UCSD-AML1 (cell line): ENCODE data around the gene ARMC9.

ENCODE experiments used
- DNase-seq: peaks from one replicate; lab custom pipeline; 2025; ENCODE audit not compliant: unreplicated experiment; lab: John Stamatoyannopoulos, UW

The ARMC9 gene

DNA sequence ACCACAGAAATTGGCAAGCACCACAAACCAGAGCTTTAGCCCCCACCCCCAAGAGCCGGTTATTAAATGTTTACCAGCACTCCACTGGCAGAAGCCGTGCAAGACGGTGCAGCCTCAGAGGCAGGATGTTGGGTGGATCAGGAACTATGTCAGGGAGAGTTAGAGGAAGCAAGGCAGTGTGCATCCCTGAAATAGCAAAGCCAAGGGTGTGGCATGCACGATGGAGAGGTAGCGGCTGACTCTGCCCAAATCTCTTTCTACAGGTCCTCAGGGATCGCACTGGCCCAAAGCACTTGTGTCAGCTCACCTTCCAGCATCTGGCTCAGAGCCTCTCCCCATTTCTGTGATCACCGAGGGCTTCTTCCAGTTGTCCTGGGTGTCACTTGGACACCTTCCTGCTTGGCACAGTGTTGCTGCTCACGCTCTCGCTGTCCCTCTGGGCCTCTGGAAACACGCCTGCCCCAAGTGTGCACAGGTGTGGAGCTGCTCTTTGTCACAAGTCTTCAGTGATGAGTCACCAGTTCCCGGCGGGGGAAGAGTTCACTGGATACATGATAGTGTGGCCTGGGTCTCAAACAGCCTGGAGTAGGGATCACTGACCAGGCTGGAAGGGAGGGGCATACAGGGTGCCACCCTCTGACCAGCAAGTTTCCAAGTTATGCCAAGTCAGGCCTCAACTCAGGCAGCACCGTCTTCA lies 179.7 kb downstream of the ARMC9 start:
- peak; percentile 41 for DNase-seq

DNA sequence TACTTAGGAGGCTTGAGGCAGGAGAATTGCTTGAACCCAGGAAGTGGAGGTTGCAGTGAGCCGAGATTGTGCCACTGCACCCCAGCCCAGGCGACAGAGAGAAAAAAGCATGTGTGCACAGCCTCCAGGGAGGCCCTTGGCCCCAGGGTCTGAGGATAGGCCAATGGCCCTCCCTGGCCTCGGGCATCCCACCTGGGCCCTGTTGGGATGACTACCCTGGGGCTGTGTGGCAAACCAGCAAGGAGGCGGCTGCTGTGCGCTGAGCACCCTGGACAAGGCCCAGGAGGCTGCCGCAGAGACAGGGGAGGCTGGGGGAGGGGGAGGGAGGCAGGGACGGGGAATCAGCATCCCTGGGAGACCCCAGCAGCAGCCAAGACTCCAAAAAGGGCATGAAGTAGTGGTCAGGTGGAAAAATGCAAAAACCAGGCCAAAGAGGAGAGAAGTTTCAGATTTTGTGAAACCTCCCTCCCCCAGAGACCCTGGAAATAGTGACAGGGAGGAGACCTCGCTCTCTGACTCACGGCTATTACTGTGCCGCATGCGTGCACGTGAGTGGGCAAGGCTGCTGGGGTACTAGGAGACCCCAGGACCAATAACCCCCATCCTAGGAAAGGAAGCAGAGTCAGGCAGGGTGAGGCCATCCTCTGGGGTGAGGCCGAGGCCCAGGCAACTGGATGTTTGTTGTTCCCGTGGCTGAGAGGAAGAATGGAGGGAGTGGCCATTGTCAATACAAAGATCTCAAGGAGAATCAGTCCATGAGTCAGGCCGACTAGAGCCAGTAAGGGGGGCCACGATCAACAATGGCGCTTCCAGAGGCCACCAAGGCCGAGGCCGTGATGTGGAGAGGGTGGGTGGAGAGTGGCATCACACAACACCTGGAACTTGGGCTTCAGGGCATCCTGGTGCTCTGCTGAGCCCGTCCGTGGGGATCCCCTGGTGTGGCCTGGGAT lies 181.1 kb downstream of the ARMC9 start:
- DNase-seq = no peak

DNA sequence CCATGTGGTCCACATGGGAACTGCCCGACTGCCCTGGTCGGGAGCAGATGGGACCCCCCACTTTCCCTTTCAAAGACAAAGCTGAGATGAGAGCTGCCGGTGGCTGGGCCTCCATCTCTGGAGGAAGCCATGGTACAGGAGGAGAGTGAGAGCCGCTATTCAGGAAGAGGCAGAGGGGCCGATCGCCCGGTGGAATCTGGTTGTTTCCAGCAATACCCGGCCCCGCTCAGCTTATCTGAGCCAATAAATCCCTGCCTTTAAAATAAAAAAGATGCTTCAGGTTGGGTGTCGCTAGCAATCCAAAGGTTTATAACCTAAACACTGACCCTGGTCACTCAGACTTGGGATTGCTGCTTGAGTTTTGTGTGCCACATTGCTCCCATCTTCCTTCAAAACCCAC lies 181.9 kb downstream of the ARMC9 start:
- no peak for DNase-seq

DNA sequence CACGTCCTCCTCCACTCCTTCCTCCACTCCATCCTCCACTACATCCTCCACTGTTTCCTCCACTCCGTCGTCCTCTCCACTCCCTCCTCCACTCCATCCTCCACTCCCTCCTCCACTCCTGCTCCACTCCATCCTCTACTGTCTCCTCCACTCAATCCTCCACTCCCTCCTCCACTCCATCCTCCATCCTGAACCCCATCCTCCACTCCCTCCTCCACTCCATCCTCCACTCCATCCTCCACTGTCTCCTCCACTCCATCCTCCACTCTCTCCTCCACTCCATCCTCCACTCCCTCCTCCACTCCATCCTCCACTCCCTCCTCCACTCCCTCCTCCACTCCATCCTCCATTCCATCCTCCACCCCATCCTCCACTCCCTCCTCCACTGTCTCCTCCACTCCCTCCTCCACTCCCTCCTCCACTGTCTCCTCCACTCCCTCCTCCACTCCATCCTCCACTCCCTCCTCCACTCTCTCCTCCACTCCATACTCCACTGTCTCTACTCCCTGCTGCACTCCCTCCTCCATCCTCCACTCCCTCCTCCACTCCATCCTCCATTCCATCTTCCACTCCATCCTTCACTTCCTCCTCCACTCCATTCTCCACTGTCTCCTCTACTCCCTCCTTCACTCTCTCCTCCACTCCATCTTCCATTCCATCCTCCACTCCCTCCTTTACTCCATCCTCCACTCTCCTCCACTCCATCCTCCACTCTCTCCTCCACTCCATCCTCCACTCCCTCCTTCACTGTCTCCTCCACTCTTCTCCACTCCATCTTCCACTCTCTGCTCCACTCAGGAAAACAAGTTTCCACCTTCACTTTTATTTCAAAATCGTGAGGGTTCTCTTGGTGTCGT lies 182.8 kb downstream of the ARMC9 start:
- DNase-seq = no peak

DNA sequence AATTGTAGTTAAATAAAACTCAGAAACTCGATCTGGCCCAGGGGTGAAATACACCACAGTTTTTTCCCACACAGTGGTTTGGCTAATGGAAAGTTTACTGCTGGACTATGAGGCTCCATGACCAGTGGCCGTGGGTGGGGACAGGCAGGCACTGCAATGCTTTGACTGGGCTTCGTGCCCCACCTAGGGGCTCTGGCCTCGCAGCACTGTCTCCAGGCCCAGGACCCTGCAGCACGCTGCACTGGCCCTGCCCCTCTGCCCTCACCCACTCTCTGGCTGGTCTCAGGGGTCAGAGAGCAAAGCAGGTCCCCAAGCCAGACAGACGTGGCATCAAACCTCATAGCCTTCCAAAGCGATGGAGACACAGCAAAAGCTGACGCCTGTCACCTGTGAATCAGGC lies 183.7 kb downstream of the ARMC9 start:
- no peak for DNase-seq

DNA sequence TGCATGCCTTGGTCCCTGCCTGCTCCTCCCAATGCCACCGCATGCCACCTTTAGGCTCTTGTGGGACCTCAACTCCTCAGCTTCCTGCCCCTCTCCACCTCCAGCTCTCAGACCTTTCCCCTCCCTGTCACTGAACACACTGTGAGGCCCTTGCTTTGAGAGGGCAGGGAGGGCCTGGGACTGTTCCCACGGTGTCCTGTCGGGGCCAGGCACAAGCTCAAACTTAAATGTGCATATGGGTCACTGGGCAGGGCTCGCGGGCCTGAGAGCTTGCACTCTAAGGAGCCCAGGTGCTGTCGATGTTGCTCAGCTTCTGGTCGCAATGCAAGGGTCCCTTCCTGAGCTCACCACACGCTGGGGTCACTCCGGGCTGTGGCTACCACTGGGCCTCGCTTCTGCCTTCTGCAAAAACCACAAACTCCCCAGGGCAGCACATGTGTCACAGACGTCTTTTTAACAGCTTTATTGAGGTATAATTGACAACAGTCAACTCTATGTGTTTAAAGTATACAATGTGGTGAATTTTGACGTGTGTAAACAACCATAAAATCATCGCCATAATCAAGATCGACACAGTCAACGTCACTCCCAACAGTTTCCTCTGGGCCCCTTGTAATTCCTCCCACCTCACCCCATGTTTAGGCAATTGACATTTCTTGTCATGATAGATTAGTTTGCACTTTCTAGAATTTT lies 185.1 kb downstream of the ARMC9 start:
- DNase-seq = peak; percentile 35

DNA sequence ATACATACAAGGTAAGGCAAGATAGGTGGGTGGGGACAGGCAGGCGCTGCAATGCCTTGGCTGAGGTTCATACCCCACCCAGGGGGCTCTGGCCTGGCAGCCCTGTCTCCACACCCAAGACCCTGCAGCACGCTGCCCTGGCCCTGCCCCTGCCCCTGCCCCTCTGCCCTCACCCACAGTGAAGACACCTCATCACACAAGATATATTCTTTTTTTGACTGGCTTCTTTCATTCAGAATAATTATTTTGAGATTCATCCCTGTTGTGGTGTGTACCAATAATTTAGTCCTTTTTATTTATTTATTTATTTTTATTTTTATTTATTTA lies 185.6 kb downstream of the ARMC9 start:
- no peak for DNase-seq

DNA sequence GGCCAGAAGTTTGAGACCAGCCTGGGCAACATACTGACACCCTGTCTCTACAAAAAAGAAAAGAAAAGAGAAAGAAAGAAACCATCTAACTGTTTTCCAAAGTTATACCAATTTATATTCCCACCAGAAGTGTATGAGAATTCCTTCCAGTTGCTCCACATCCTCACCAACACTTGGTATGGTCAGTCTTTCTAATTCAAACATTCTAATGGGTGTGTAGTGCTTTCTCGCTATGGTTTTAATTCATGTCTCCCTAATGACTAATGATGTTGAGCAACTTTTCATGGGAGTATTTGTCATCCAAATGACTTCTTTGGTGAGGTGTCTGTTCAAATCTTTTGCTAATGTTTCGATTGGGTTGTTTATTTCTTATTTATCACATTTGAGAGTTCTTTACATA lies 186.5 kb downstream of the ARMC9 start:
- no peak for DNase-seq

DNA sequence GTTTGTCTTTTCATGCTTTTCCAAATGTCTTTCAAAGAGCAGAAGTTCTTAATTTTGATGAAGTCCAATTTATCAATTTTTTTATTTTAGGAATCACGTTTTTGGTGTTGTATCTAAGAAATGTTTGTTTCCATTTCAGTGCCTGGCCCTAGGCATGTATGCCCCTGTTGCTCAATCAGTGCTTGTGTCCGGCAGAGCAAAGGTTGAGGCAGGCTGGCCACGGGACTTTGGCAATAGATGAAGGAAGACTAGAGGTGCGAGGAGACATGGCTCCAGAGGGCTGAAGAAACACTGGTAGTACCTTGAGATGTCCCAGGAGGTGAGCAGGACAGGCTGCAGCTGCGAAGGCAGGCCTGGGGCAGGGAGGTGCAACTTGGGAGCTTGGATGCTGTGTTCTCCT lies 187.0 kb downstream of the ARMC9 start:
- DNase-seq = no peak

DNA sequence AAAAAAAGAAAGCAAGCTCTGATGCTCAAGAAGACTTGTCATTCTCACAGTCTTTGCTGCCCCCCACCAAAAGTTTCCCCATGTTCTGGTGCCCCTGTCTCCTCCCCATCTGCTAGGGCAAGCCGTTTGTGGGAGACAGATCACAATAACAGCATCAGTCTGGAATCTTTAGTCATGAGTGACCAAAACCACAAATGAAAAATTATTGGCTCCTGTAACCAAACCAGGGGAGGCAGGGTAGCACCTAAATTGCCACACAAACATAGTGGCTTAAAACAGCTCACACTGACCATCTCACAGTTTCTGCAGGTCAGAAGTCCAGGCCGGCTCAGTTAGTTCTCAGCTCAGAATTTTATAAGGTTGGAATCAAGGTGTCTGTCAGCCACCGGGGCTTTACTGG lies 188.0 kb downstream of the ARMC9 start:
- DNase-seq = no peak

DNA sequence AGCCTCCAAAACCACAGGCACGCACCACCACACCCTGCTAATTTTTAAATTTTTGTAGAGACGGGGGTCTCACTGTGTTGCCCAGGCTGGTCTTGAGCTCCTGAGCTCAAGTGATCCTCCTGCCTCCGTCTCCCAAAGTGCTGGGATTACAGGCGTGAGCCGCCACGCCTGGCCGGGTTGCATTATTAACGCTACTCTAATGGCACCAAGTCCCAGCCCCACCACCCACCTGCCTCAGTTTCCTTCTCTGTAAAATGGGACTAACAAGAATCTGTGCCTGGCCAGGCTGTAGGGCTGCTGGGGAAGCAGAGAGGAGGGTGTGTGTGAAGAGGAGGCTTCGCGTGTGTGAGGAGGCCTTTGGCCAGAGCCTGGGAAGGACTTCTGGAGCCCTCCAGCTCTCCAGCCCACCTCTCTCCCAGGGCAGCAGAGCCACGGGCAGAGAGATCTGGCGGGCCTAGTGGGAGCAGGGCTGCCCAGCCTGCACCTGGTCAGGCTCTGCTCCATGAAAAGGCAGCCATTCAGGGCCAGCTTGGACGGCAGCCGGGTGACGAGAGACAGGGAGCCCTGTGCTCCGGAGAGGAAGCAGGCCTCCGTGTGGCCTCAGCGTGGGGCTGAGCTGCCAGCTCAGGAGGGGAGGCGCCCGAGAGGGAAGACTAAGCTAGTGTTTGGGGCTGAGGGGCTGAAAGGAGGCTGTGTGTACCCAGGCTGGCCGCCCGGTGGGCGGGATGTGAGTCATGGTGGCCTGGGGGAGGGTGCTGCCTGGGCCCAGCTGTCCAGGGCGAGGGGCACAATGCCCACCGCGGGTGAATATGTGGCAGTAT lies 189.7 kb downstream of the ARMC9 start:
- DNase-seq = peak; percentile 77

DNA sequence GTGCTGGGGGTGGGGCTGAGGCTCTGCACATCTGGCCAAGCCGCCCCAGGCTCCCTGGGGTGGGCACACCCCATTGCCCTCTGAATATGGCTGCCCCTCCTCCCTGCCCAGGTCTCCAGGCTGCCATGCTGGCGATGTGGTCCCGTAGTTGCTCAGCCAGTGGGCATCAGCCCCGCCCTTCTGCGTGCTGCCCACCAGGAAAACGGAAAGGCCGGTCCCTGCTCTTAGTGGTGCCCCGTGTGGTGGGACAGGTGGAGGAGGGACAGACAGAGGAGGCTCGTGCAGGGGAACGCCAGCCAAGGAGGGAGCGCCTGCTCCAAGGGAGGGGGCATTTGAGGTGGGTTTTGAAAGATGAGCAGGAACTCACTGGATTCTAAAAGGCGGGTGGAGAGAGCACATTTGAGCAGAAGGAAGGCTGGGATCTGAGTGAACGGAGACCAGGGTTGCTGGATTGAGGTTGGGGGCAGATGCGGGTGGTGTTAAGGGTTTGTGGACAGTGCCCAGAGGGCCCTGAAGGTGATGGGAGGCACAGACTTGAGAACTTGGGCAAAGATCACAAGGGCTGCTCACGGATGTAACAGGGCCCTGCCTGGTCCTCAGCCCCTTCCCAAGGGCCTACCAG lies 190.4 kb downstream of the ARMC9 start:
- DNase-seq = no peak

DNA sequence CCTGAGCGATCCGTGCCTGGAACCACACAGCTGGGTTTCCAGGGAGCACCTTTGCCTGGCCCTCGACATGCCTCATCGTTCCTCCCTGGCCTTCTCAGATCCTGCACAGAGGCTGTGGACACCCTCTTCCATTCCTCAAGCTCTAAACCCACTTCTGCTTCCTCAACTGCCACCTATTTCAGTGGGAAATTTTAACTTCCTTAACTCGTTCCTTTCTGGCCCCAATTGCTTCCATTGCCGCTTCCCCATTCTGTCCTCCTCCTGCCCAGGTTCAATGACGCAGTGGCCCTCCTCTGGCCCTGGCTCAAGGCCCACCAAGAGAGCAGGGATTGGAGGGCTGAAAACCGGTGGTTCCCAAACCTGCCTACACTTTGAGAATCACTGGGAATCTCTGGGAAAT lies 192.2 kb downstream of the ARMC9 start:
- peak; percentile 41 for DNase-seq

DNA sequence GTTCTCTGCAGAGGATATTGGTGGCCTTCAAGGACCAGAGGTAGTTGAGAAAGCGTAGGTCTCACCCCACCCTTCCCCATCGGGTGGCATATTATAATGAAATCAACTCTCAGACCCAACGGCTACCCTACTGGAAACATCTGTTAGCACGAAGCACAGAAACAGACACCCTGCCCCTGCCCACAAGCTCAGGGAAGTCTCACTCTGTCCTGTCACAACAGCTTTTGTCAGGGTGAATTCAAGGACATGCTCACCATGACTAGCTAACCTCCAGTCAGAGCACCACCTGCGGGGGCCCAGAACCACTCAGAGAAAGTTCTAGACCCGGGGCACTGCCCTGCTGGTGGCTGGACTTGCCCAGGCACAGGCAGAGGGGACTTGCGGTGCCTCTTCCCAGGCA lies 193.6 kb downstream of the ARMC9 start:
- no peak for DNase-seq

DNA sequence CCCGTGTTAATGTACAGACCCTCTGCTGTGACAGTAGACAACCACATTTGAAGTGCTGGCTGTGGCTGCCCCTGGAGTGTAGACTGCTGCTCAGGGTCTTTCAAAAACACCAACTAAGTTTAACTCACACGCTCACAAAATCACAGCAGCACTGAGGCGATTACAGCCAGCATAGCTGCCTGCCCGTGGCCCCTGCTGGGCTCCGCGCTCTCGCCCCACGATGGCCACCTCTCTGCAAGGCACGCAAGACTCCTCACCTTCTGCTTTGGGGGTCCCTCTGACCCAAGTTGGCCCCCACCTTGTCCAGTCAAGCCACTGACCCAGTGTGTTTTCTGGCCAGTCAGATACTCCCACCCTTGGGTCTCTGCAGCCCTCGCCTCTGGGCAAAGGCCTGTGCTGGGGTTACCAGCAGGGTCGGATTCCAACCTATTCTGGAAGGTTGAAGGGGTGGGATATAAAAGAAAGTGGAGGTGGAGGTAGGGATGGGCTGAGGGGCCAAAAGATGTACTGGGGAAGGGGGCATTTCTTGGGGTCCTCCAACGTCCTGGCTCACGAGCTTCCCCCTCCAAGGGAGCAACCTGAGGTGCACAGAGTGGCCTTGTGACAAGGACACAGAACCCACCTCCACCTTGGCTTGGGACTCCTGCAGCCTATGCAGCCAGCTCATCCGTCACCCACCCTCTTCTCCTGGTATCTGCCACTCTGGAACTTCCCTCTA lies 194.2 kb downstream of the ARMC9 start:
- DNase-seq = no peak

DNA sequence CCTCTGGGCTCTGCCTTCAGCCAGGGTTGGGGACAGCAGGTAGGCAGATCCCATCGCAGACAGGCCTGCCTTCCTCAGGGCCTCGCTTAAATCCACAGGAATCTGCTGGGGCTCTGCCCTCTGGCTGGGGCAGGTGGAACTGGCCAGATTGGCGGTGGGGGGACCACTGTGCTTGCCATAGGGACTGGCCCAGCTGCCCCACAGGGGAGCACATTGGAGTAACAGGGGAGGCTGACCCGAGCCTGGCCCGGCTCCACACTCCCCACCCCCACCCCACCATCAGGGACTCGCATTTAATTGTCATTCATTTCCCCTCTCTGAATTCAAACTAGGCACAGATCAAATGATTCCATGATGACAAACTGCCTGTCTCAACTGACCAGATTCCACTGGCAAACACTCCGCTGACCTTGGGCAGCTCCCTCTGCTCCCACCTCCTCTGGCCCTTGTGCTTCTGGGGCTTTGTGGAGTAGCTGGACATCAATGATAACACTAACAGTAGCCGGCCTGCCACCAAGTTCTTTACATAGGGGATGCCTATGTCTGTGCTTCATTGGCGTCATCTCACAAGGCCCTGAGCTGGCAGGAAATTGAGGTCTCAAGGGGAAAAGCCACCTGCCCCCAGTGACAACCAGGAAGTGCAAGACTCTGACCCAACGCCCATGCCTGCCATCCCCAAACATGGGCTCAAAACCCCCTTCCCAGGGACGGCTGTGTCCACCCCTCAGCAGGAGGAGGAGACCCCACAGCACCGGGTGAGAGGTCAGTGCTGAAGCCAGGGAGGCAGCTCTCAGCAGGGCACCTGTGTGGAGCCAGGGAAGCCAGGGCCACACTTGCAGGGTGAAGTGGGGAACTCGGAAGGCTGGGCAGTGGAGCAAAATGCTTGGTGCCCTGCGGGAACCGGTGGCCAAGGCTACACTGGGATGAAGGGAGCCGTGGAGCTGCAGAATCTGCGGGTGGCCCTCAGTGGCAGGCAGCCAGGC lies 195.0 kb downstream of the ARMC9 start:
- DNase-seq = peak; percentile 46

DNA sequence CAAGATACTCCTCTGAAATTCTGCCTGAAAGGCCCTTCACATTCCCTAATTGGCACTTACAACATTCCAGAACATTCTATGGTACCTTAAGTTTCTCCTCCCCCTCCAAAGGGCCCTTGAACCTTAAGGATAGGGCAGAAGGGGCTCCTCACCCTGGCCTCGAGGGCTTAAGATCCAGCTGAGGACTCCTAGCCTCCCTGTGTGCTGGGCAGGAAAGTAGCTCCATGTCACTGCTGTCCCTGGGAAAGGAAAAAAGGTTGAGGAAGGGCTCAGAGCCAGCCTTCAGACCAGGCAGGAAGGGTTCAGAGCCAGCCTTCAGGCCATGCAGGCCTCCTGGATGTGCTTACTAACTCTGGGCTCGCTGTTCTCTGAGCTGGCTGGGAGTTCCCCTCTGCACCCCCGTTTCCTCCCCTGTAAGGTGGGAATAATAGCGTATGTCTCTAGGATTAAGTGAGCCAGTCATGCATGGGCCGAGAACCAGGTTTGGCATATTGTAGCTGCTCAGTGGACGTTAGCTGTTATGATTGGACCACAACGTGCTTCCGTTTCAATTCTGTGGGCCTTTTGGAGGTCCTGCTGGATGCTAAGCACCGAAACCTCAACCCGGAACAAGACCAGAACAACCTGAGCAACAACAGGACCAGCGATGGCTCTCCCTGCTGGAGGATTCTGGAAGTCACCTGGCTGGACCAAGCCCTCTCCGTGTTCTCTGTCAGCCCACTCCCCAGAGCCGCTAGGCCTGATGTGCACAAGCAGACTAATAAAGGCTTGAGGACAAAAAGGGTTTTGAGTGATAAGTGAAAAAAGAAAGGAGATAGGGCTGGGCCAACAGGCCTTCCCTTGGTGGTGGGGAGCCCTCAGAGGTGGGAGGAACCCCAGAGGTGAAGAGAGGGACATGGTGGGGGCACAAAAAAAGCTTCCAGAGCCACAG lies 196.0 kb downstream of the ARMC9 start:
- DNase-seq = no peak
